Neuronal stem cell (in vitro differentiated cells): ENCODE measurements around the gene SLC44A3.
"Not testable (repeated sequence)": the region's sequence is repeated elsewhere in the genome, so short reads cannot be mapped to it uniquely, and the experiment has no call there.

ENCODE experiments used
- DNase-seq: peaks from one replicate; pipeline ENCODE4 v3.0.0-alpha.2; 2013; ENCODE audit warnings: low spot score
- H2AFZ ChIP-seq: one replicate; pipeline ENCODE4 v1.6.1; 2013; ENCODE audit warnings: mild to moderate bottlenecking, low read length, inconsistent platforms
- H2AK5ac ChIP-seq: 2 replicates; pipeline ENCODE4 v1.6.1; 2013; ENCODE audit warnings: low read depth, mild to moderate bottlenecking, inconsistent platforms, low read length, moderate library complexity, mixed read lengths
- H2BK120ac ChIP-seq: 2 replicates; pipeline ENCODE4 v1.6.1; 2013; ENCODE audit warnings: low read depth, mild to moderate bottlenecking, inconsistent platforms, low read length, moderate library complexity, mixed read lengths
- H2BK12ac ChIP-seq: one replicate; pipeline ENCODE4 v1.6.1; 2013; ENCODE audit warnings: low read length, inconsistent platforms
- H2BK15ac ChIP-seq: 2 replicates; pipeline ENCODE4 v1.6.1; 2013; ENCODE audit warnings: mild to moderate bottlenecking, low read length, inconsistent platforms, mixed read lengths
- H2BK5ac ChIP-seq: one replicate; pipeline ENCODE4 v1.6.1; 2013; ENCODE audit warnings: inconsistent platforms, mild to moderate bottlenecking, low read length, moderate library complexity
- H3K14ac ChIP-seq: one replicate; pipeline ENCODE4 v1.6.1; 2013; ENCODE audit warnings: low read length, inconsistent platforms
- H3K18ac ChIP-seq: 2 replicates; pipeline ENCODE4 v1.6.1; 2013; ENCODE audit warnings: low read length, inconsistent platforms
- H3K23ac ChIP-seq: 2 replicates; pipeline ENCODE4 v1.6.1; 2013; ENCODE audit warnings: low read depth, mild to moderate bottlenecking, mixed read lengths, low read length, inconsistent platforms; ENCODE audit not compliant: poor library complexity
- H3K27ac ChIP-seq: replicated peaks from 3 replicates; pipeline ENCODE4 v1.5.1; 2013; ENCODE audit warnings: low read length, inconsistent platforms
- H3K27me3 ChIP-seq, 3 experiments: 2 replicates each; pipeline ENCODE4 v1.6.1; 2013; ENCODE audit warnings: low read length in 3 of 3, mild to moderate bottlenecking in 2 of 3, inconsistent platforms in 1 of 3, low read depth in 1 of 3, mixed read lengths in 1 of 3, moderate library complexity in 1 of 3; ENCODE audit not compliant: control insufficient read depth in 3 of 3, insufficient read depth in 3 of 3
- H3K36me3 ChIP-seq, 2 donors: replicated peaks in 1 of 2; 2 replicates each; pipeline ENCODE4 v1.6.1; 2013; ENCODE audit warnings: low read length in 2 of 2; ENCODE audit not compliant: control insufficient read depth in 2 of 2, insufficient read depth in 2 of 2
- H3K4ac ChIP-seq: 2 replicates; pipeline ENCODE4 v1.6.1; 2013; ENCODE audit warnings: inconsistent platforms, mild to moderate bottlenecking, low read length, moderate library complexity
- H3K4me1 ChIP-seq, 2 donors: 1 replicate in 1 of 2; 2 replicates in 1 of 2; pipeline ENCODE4 v1.6.1; 2013; ENCODE audit warnings: low read length in 2 of 2, low read depth in 1 of 2; ENCODE audit not compliant: control insufficient read depth in 2 of 2, insufficient read depth in 1 of 2
- H3K4me2 ChIP-seq: one replicate; pipeline ENCODE4 v1.6.1; 2013; ENCODE audit warnings: mild to moderate bottlenecking, low read length, inconsistent platforms; ENCODE audit not compliant: insufficient read depth, poor library complexity, severe bottlenecking
- H3K4me3 ChIP-seq, 2 donors: 2 replicates each; pipeline ENCODE4 v1.5.1; 2013; ENCODE audit warnings: low read length in 2 of 2, mild to moderate bottlenecking in 2 of 2, inconsistent platforms in 1 of 2, moderate library complexity in 1 of 2
- H3K79me1 ChIP-seq: one replicate; pipeline ENCODE4 v1.6.1; 2013; ENCODE audit warnings: low read depth, mild to moderate bottlenecking, inconsistent platforms, low read length, moderate library complexity
- H3K9ac ChIP-seq: one replicate; pipeline ENCODE4 v1.6.1; 2013; ENCODE audit warnings: mild to moderate bottlenecking, low read depth, low read length, inconsistent platforms; ENCODE audit not compliant: poor library complexity
- H3K9me3 ChIP-seq, 2 donors: replicated peaks in 1 of 2; 2 replicates each; pipeline versions ENCODE3 to v1.6.1; 2013; ENCODE audit warnings: low read length in 2 of 2, mild to moderate bottlenecking in 2 of 2, inconsistent platforms in 1 of 2, low read depth in 1 of 2, mixed read lengths in 1 of 2, moderate library complexity in 1 of 2; ENCODE audit not compliant: control insufficient read depth in 2 of 2, insufficient read depth in 1 of 2
- H4K8ac ChIP-seq: one replicate; pipeline ENCODE4 v1.6.1; 2013; ENCODE audit warnings: low read depth, mild to moderate bottlenecking, inconsistent platforms, low read length, moderate library complexity
- H4K91ac ChIP-seq: one replicate; pipeline ENCODE4 v1.6.1; 2013; ENCODE audit warnings: low read length, low read depth, mild to moderate bottlenecking, inconsistent platforms; ENCODE audit not compliant: poor library complexity
- WGBS, 2 donors: extraction: QIAGEN DNeasy Blood & Tissue Kit; methylation state at CpG; one replicate each; pipeline ENCODE4 v1.1.7; 2013; ENCODE audit warnings: missing lambda C conversion rate in 2 of 2, mixed read lengths in 1 of 2; ENCODE audit not compliant: insufficient read length in 2 of 2, insufficient replicate concordance in 1 of 2; ENCODE audit errors: extremely low coverage in 2 of 2; 5-methylcytosine and 5-hydroxymethylcytosine counted together

The SLC44A3 gene

DNA sequence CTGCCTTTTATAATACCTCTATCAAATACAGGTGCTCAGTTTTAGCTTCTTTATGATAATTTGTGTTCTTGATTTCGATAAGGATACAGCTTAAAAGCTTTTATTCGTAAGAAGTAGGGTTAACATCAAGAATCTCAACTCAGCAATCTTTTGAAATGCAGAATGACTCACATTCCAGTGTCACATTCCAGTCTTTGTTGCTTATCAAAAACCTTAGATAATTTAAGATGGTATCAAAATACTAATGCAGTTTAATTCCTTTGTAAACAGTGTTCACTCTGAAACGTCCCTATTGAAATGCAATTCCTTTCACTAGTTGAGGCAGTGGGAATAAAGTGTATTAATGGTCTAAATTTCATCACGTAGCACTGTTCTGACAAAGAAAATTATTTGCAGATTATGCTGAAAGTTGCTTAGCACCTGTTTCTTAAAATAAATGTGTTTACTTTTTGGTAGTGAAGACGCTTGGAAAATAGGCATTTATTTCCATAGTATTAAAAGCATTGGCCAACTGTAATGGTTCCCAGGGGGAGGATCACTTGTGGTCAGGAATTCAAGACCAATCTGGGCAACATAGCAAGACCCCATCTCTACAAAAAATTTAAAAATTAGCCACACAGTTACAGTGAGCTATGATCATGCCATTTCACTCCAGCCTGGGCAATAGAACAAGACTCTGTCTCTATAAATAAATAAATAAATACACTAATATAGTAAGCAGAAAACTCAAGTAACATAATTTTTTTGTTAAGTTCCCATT lies 116.9 kb downstream of the SLC44A3 start:
- H3K27ac ChIP-seq: no peak overlapping the region
- H3K4me1 ChIP-seq: peaks cover 6 to 9% of the 10 kb centered on the region in 2 donors
- no peak overlapping the region for H3K4me2 ChIP-seq
- no CpG with 5 or more reads among the region's 5 CpGs for WGBS, 2 donors
- H3K18ac ChIP-seq: no peak overlapping the region
- no peak overlapping the region for H2AK5ac ChIP-seq
- no peak overlapping the region for H4K8ac ChIP-seq
- H2AFZ ChIP-seq: no peak overlapping the region
- H3K9ac ChIP-seq: no peak overlapping the region
- no peak overlapping the region for H3K4me3 ChIP-seq
- no peaks in the 10 kb centered on the region for H3K9me3 ChIP-seq
- no peaks in the 10 kb centered on the region for H3K27me3 ChIP-seq
- no peak overlapping the region for H2BK5ac ChIP-seq
- no peak overlapping the region for H2BK12ac ChIP-seq
- no peak overlapping the region for H3K4ac ChIP-seq
- H4K91ac ChIP-seq: no peak overlapping the region
- peaks cover 2 to 23% of the 10 kb centered on the region in 2 donors for H3K36me3 ChIP-seq
- DNase-seq: no peak
- no peak overlapping the region for H3K23ac ChIP-seq
- H3K14ac ChIP-seq: no peak overlapping the region
- H3K79me1 ChIP-seq: no peaks in the 10 kb centered on the region
- H2BK120ac ChIP-seq: no peak overlapping the region
- no peak overlapping the region for H2BK15ac ChIP-seq

GRCh38 chr1:94937820-94938219 lies 117.7 kb downstream of the SLC44A3 start:
- H3K27ac ChIP-seq: no peak overlapping the region
- no peak overlapping the region for H2BK120ac ChIP-seq
- H3K9ac ChIP-seq: no peak overlapping the region
- no peaks in the 10 kb centered on the region for H3K9me3 ChIP-seq
- no peak overlapping the region for H3K4ac ChIP-seq
- H4K8ac ChIP-seq: no peak overlapping the region
- no peak overlapping the region for H3K4me3 ChIP-seq
- H4K91ac ChIP-seq: no peak overlapping the region
- peaks cover 2 to 17% of the 10 kb centered on the region in 2 donors for H3K36me3 ChIP-seq
- H3K27me3 ChIP-seq: no peaks in the 10 kb centered on the region
- no peak overlapping the region for H2BK12ac ChIP-seq
- no peak overlapping the region for H3K18ac ChIP-seq
- no peak for DNase-seq
- no peak overlapping the region for H2BK5ac ChIP-seq
- no peak overlapping the region for H2BK15ac ChIP-seq
- H3K79me1 ChIP-seq: no peaks in the 10 kb centered on the region
- no peak overlapping the region for H2AFZ ChIP-seq
- H3K23ac ChIP-seq: no peak overlapping the region
- no peak overlapping the region for H2AK5ac ChIP-seq
- peaks cover 6 to 9% of the 10 kb centered on the region in 2 donors for H3K4me1 ChIP-seq
- WGBS, 2 donors: no CpG with 5 or more reads among the region's 1 CpG
- no peak overlapping the region for H3K4me2 ChIP-seq
- H3K14ac ChIP-seq: no peak overlapping the region

- Histone ChIP-seq H3K27ac (no peak overlapping the region), H2AK5ac (no peak overlapping the region), H3K4me3 (no peak overlapping the region), H3K9me3 (peaks cover 0 to 5% of the 10 kb centered on the region in 2 donors), H2BK5ac (no peak overlapping the region), H3K18ac (no peak overlapping the region), H2BK12ac (no peak overlapping the region), H3K27me3 (no peaks in the 10 kb centered on the region), H3K9ac (no peak overlapping the region), H3K4me2 (no peak overlapping the region), H3K36me3 (peaks cover 0 to 5% of the 10 kb centered on the region in 2 donors), H3K4ac (no peak overlapping the region), H2BK120ac (no peak overlapping the region), H2AFZ (no peak overlapping the region), H3K79me1 (no peaks in the 10 kb centered on the region), H2BK15ac (no peak overlapping the region), H4K91ac (no peak overlapping the region), H3K14ac (no peak overlapping the region), H3K23ac (no peak overlapping the region), H3K4me1 (peaks cover 6 to 9% of the 10 kb centered on the region in 2 donors), H4K8ac (no peak overlapping the region)
- no peak for DNase-seq
- no CpG with 5 or more reads among the region's 3 CpGs for WGBS, 2 donors
Observed at GRCh38 chr1:94940738-94941137, 120.6 kb downstream of the SLC44A3 start.

- not testable (repeated sequence) for H2BK120ac ChIP-seq, H3K4me3 ChIP-seq, H3K27ac ChIP-seq, H3K18ac ChIP-seq, H3K27me3 ChIP-seq, H4K91ac ChIP-seq, H3K23ac ChIP-seq, H2AK5ac ChIP-seq, H2BK5ac ChIP-seq, H3K4me2 ChIP-seq, H3K4ac ChIP-seq, H3K14ac ChIP-seq, H2BK15ac ChIP-seq, H3K4me1 ChIP-seq, H3K36me3 ChIP-seq, DNase-seq, H2BK12ac ChIP-seq, H3K9ac ChIP-seq, H3K9me3 ChIP-seq, H2AFZ ChIP-seq, H4K8ac ChIP-seq, H3K79me1 ChIP-seq
- no CpG with 5 or more reads among the region's 1 CpG for WGBS, 2 donors
Observed at GRCh38 chr1:94941480-94941879, 121.3 kb downstream of the SLC44A3 start.
